ENCODE measurements around the gene NSMCE1. TPM values are rescaled to one million over a fixed set of nuclear protein-coding genes. Genes with fewer than 3 reads are reported as not detected.

Gene NSMCE1
- total RNA-seq, 2 donors from 2014 or later: 44.4 to 44.7 TPM

DNA sequence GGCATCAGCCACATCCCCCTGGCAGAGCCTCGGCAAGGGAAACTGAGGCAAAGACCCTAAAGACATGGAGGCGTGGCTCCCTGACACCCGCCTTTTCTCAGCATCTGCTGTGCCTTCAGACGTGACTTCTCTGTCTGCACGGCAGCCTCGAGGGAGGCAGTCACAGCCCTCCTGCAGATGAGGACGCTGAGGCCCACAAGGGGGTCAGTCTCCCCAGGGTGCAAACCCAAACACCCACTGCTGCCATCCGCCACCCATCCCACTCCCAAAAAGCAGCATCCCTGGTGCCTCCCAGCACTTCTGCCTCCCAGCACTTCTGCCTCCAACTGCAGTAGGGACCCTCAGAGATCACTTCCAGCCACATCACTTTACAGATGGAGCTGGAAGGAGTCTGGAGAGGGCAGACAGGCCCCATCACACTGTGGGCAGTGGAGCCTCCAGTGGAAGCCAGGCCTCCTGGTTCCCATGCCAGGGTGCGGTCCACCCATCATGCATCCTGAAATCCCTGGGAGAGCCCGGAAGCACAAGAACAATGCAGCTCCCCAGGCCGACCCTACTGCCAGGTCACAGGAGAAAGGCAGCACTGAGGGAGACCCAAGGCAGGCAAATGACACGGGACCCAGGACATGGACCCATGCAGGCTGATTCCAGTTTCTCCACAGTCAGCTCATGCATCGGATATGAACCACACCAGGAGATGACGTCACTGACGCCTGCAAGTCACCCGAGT is 41.4 kb downstream of the NSMCE1 start:
- DNase-seq (peak in 1 of 2 donors; percentile 25), ATAC-seq (no peak)
- intact Hi-C loops (cut with DNase I, micrococcal nuclease): no loop called here

DNA sequence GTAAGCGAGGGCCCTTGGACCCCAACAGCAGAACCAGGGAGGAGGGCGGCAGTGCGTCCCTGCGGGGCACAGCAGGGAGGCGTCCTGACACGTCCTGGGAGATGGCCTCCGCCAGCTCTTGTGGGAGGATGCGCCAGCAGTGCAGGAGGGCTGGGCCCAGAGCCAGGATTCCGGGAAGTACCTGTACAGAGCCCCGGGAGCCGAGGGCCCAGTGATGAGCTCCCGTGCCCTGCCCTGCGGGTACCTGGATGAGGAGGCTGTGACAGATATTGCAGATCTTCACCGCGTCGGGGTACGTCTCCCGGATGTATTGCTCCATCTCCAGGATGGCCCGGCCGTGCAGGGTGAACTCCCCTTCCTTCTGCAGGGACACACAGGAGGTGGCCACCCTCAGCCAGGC is 42.1 kb downstream of the NSMCE1 start:
- DNase-seq: peak; percentile 56 to 72
- intact Hi-C loops (cut with DNase I, micrococcal nuclease): no loop called here
- peak; percentile 44 for ATAC-seq

DNA sequence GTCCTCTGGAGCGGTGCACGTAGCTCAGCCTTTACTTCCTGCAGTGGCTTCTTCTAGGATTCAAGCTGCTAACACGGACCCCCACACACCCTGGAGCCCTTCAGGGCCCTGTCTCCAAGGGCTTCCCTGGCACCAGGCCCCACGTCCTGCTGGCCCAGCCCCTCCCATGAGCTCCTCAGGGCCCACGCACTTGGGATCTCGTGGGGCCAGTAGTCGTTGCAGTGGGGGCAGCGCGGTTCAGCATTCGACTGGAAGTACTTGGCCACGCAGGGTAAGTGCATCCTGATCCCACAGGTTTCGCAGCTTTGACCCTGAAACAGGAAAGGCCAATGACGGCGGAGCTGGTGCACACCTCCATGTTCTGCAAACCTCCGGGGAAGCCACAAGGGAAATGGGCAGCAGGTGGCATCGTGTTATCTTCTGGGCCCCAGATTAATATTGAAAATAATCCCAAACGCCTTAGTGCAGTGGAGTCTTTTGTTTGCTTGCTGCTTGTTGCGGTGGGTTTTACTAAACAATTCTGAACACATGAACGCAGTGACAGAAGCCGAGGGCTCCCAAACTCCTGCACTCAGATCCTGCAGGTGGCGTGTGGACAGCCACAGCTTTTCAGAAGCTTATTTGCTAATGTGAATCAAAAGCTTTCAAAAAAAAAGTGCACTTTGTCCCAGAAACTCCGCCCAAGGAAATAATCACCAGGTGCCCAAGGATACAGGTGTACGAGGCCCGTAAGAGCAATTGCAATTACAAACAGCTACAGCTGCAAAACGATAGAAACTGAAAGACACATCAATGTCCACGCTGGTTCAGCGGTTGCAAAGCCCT is 42.8 kb downstream of the NSMCE1 start:
- intact Hi-C loops (cut with DNase I, micrococcal nuclease): no loop called here
- DNase-seq (peak; percentile 30 to 67), ATAC-seq (peak; percentile 64)

DNA sequence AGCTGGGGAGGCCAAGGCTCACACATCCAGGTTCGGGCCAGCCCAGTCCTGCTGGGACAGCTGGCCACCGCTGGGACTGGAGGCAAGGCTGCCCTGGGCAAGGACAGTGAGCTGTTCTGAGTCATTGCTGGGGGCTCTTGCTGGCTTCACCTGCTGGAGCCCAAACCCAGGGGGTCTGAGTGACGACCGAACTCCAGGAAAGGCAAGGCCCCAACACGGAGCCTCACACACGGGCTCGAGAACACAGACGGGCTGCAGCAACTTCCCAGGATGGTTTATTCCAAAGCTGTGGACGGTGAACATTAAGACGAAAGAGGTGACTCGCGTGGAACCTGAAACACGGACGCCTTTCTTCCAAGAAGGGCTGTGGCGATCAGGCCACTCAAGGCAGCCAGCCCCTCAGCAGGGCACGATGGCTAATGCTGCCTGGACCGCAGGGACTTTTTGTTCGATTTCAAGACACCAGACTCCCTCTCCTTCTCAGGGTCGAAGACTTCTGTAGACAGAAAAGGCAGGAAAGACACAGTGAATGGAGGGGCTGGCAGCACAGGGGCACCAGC is 43.8 kb downstream of the NSMCE1 start:
- no peak for ATAC-seq
- DNase-seq: peak in 1 of 2 donors; percentile 21
- intact Hi-C loops (cut with DNase I, micrococcal nuclease): no loop called here

DNA sequence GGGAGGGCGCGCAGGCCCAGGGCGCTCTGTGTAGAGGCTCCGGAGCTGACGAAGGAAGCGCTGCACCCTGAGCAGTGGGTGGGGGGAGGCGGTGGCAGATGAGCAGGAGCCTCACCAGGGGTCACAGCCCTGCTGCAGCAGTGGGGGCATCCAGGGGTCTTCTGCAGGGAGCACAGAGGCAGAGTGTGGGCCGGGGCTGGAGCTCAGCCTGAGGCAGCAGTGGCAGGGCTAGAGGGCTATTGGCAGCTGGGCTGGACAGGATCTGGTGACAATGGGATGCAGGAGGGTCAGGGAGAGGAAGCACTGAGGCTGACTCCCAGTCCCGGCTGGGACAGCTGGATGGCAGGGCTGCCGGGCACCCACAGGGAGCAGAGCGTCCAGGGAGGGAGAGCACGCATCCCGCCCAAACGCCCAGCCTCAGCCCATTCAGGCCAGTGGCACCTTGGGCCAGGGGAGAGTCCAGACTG is 44.3 kb downstream of the NSMCE1 start:
- intact Hi-C loops (cut with DNase I, micrococcal nuclease): no loop called here
- DNase-seq (no peak), ATAC-seq (no peak)

DNA sequence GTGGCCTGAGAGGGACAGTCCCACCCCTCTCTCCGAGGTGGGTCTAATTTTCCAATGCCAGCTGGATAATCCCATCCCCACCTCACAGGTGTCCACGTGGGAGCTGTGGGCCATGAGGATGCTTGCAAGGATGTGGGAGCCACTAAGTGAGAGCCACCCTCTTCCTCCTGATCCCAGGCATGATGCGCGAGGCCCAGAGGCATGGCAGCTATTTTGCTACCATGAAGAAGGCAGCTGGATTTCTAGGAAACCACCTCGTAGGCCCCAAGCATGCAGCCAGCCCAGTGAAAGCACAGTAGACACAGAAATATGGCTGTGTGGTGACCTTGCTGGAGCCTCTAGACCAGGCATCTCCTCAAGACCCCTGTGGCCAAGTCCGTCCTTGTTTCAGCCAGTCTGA is 44.9 kb downstream of the NSMCE1 start:
- intact Hi-C loops (cut with DNase I, micrococcal nuclease): no loop called here
- ATAC-seq (no peak), DNase-seq (no peak)

DNA sequence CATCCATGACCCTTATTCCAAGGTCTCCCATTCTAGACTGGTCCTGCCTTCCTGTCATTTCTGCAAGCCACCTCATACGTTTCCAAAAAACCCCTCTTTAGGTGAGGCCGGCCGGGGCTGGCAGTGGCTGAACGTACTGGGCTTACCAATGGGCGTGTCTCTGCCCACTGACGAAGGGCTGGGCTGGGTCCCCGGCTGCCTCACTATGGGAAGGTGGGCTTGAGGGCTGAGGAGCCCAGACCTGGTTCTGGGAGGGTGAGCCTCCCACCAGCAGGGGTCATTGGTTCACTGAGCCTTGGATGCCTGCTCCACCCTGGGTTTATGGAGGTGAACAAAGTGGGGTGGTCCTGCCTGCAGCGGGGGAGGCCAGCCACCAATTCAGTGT is 45.4 kb downstream of the NSMCE1 start:
- no peak for DNase-seq
- intact Hi-C loops (cut with DNase I, micrococcal nuclease): no loop called here
- ATAC-seq: no peak

DNA sequence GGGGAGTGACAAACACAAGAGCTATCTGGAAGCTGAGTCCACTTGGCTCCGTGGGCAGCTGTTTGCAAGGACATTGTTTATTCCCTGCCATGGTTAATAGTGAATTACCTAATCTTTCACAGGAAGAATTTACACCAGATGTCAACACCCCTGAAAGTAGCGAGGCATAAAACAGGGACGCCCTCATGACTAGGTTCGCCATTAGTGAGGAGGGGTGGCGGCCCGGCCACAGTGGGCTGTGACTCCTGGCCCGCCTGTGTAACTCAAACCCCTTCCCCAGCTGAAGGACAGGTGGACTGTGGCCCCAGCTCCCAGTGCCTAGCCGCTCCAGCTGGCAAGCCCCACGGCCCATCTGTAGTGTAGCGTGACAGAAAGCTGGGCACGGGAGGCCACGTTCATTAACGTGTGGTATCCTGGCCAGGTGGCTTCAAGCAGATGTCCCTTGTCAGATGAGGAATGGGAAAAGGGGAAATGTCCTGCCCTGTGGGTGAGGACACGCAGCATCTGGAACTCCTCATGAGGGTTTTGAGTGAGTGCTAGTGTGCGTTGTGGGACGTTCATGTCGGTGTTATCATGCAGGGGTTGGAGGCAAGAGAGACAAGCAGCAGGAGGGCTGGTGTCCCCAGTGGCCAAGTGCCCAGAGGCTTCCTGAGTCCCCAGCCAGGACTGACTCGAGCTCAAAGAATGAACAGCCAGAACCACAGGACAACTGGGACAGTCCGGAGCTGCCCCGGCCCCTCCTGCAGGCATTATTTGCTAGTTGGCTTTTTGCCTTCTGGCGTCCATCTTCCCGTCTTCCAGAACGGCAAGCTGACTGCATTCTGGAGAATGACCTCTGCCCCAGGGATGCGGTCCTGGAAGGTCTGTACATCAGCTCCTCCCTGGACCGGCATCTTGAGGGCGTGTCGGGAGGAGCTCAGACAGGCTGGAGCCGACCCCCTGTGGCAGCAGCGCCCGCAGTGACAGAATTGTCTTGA is 46.0 kb downstream of the NSMCE1 start:
- ATAC-seq: no peak
- no peak for DNase-seq
- intact Hi-C loops (cut with DNase I, micrococcal nuclease): no loop called here

DNA sequence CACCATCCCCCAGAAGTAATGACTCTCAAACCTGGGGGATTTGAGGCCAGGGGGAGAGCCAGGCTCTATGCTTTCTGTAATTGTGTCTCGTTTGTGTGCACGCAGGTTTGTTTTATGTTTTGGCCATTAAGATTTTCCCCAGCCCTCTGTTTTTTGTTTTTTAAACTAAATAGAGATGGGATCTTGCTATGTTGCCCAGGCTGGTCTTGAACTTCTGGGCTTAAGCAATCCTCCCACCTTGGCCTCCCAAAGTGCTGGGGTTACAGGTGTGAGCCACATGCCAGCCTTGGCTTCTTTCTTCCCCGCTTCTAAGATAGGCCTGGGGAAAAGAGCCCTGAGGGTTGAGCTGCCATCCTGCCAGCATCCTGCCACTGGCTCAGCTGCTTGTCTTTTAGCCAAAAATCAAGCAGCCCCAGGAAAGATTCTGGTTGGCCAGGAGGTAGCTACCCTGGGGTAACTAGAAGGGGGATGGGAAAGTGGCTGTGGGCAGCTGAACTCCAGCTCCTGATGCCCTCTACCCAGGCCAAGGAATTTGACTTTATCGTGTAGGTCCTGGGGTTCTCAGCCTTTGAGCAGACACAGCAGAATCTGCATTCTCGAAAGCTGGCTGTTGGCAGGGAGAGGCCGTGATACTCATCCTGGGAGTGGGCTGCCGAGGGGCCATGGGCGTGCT is 46.9 kb downstream of the NSMCE1 start:
- DNase-seq: no peak
- ATAC-seq: no peak
- intact Hi-C loops (cut with DNase I, micrococcal nuclease): no loop called here

DNA sequence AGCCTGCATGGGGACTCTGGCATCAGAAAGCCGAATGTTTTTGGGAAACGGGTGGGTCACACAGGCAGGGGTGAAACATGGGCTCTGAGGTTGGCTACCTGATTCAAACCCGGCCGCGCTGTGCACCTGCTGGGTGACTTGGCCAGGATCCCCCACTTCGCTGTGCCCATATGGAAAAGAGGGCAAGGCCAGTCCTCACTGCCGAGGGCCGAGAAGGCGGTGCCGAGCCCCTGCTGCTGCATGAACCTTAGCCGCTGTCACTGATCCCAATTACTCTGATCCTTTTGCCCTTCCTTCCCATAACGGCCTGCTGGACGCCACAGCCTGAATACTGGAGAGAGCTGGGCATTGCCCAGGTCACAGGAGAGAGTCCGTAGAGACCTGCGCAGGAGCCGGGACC is 47.6 kb downstream of the NSMCE1 start:
- ATAC-seq (no peak), DNase-seq (no peak)
- intact Hi-C loops (cut with DNase I, micrococcal nuclease): no loop called here

DNA sequence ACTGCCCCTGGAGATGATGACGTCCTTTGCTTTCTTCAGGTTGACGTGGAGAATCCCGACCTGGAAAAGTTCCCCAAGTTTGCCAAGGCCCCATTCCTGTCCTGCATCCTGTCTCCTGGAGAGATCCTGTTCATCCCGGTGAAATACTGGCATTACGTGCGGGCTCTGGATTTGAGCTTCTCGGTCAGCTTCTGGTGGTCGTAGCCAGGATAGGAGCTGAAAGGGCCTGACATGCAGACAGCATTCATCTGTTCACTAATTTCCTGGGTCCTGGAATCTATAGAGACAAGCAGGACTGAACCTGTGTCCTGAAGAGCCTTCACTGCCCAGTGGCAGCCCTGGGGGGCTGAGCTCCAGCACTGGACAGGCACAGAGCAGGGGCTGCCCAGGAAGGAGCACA is 48.0 kb downstream of the NSMCE1 start:
- DNase-seq (no peak), ATAC-seq (no peak)
- intact Hi-C loops (cut with DNase I, micrococcal nuclease): no loop called here

DNA sequence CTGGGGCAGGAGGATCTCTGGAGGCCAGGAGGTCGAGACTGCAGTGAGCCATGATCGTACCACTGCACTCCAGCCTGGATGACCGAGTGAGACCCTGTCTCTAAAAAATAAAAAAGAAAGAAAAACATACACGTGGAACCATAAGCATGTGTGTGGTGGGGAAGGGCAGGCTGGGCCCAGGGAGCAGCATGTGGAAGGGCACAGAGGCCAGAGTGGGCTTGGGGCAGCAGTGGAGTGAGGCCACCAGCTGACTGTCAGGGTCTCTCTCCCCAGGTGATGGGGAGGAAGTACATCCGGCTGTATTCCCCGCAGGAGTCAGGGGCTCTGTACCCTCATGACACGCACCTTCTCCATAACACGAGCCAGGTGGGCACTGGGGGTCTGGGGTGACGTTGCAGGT is 48.5 kb downstream of the NSMCE1 start:
- intact Hi-C loops (cut with DNase I, micrococcal nuclease): no loop called here
- no peak for ATAC-seq
- no peak for DNase-seq

DNA sequence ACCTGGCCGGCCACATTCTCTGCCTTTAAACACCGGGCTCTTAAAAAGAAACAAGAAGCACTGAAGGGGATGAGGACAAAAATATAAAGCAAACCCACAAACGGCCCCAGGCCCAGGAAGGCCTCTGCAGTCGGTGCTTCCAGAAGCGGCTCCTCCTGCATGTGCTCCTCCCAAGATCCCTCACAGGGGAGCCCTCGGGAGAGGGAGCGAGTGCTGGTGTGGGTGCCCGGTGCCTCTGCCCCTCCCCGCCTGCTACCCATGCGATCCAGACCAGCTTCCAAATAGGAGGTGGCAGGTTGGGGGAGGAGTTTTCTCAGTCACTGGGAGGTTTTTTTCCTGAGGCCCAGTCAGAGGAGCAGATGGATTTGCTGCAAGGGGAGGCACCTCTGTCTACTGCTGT is 49.4 kb downstream of the NSMCE1 start:
- ATAC-seq (no peak), DNase-seq (no peak)
- intact Hi-C loops (cut with DNase I, micrococcal nuclease): no loop called here

DNA sequence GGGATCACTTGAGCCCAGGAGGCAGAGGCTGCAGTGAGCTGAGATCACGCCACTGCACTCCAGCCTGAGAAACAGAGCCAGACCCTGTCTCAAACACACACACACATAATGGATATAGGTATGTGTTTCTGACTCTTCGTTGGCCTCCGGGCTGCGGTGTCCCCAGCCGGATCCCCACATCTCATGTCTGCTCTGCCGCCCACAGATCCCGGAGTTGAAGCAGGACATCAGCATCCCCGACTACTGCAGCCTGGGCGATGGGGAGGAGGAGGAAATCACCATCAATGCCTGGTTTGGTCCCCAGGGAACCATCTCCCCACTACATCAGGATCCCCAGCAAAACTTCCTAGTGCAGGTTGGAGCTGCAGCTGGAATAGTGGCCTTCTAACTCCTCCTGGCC is 49.8 kb downstream of the NSMCE1 start:
- ATAC-seq (no peak), DNase-seq (no peak)
- intact Hi-C loops (cut with DNase I, micrococcal nuclease): no loop called here

DNA sequence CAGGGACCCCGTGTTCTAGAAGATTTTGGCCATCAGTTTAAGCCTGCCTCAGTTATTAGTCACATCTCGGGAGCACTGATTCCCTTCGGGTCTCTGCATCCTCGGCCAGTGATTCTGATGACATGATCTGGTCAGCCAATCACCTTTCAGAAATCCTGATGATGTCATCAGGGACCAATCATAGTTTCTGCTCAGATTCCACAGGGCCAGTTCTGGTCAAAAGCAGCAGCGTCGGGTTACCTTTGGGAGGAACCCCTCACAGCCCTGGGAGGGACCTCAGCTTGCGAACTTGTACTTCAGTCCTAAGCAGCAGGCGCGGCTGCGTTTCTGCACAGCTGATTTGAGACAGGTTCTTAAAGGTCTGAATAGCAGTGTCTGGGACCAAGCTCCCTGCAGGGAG is 51.3 kb downstream of the NSMCE1 start:
- DNase-seq (no peak), ATAC-seq (no peak)
- intact Hi-C loops (cut with DNase I, micrococcal nuclease): no loop called here

DNA sequence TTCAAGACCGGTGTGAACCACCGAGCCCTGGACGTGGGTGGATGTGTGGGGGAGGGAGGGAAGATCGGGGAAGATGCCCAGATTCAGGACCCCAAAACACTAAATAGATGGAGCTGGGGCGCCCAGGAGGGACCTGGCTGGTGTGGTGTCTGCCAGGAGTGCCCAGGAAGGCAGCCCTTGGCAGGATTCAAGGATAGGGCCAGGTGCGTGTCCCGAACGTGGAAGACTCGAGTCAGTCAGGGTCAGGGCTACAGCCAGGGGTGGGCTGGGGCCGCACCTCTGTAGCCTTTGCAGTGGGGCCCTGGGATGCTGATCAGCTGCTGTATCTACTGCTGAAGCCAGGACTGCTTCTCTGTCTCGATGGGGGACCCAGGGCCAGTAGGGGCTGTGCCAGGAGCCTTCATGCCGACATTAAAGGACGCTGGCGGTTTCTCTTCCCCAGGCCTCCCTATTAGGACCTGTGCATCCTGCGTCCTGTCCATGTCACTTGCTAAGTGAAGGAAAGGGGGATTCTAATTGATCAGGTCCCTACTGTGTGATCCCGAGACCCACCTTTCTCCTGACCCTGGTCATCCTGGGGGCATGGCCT is 52.2 kb downstream of the NSMCE1 start:
- intact Hi-C loops (cut with DNase I, micrococcal nuclease): no loop called here
- no peak for ATAC-seq
- DNase-seq: no peak

DNA sequence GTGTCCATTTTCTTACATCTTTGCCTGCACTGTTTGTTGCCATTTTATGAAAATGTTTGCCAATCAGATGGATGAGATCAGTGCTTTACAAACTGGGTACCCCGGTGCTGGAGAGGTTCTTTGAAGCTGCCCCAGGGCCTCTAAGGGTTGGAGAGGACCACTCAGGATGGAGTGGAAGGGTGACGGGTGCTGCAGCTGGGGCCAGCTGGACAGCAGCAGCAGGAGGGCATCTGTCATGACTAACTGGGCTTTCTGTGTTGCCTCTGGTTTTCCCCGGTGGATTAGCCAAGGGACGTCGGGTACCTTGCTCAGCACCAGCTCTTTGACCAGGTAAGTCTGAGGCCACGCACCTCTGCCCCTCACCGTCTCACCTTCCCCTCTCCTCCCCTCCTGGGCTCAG is 52.9 kb downstream of the NSMCE1 start:
- DNase-seq (no peak), ATAC-seq (no peak)
- intact Hi-C loops (cut with DNase I, micrococcal nuclease): no loop called here
